Mucosa of descending colon (tissue), 3 donors: ENCODE measurements around the gene FOCAD. TPM values are rescaled to one million over a fixed set of nuclear protein-coding genes. Genes with fewer than 3 reads are reported as not detected.

Experiments used
- ATAC-seq: fragments of 200-7000 bp; cut with Tn5 transposase; one replicate; pipeline ENCODE4 v1.9.1; 2020; ENCODE audit warnings: mild to moderate bottlenecking, moderate library complexity
- DNase-seq, 3 donors: peaks; one replicate each; pipeline ENCODE4 v3.0.0-alpha.2; 2020
- H3K36me3 ChIP-seq: fragments of 200-600 bp; one replicate; pipeline ENCODE4 v1.8.0; 2021; ENCODE audit warnings: low read depth, mild to moderate bottlenecking
- H3K4me1 ChIP-seq: fragments of 200-600 bp; one replicate; pipeline ENCODE4 v1.8.0; 2021; ENCODE audit warnings: low read depth, mild to moderate bottlenecking
- H3K4me3 ChIP-seq: fragments of 200-600 bp; one replicate; pipeline ENCODE4 v1.8.0; 2021; ENCODE audit warnings: mild to moderate bottlenecking
- H3K9me3 ChIP-seq: fragments of 200-600 bp; one replicate; pipeline ENCODE4 v1.8.0; 2021; ENCODE audit warnings: mild to moderate bottlenecking
- intact Hi-C, 2 donors: fragments of 100-400 bp; cut with DNase I in 1 of 2; cut with micrococcal nuclease in 1 of 2; formaldehyde crosslinking; loops; one replicate each; pipeline versions ENCODE4 v1.11.0 to v1.11.1; 2022; cut with DNase I, micrococcal nuclease
- total RNA-seq, 3 donors: library from RNA; stranded (reverse); fragmentation: NEBNext Ultra II Directional in 2 of 3; extraction: Animal tissue kit (Norgen Biotek cat#: 25700) in 2 of 3; gene quantifications; one replicate each; pipeline versions ENCODE4 v1.2.1 to v1.2.4, GENCODE V29; 2021 to 2023
- TF ChIP-seq, protein P1 (sequence below): fragments of 200-600 bp; IDR thresholded peaks from one replicate; pipeline ENCODE4 v1.8.0; 2022; ENCODE audit warnings: antibody characterized with exemption, mild to moderate bottlenecking
- donor health status: DM: no; HTN: no; CAD: no; lungs with moderate emphysema.
- donor health status: DM: no; HTN: no; CAD: no.
- donor health status: DM: no; HTN: yes; CAD: no.

Gene FOCAD
- total RNA-seq, 3 donors from 2014 or later = 26.6 to 30.3 (median 26.9) TPM

DNA sequence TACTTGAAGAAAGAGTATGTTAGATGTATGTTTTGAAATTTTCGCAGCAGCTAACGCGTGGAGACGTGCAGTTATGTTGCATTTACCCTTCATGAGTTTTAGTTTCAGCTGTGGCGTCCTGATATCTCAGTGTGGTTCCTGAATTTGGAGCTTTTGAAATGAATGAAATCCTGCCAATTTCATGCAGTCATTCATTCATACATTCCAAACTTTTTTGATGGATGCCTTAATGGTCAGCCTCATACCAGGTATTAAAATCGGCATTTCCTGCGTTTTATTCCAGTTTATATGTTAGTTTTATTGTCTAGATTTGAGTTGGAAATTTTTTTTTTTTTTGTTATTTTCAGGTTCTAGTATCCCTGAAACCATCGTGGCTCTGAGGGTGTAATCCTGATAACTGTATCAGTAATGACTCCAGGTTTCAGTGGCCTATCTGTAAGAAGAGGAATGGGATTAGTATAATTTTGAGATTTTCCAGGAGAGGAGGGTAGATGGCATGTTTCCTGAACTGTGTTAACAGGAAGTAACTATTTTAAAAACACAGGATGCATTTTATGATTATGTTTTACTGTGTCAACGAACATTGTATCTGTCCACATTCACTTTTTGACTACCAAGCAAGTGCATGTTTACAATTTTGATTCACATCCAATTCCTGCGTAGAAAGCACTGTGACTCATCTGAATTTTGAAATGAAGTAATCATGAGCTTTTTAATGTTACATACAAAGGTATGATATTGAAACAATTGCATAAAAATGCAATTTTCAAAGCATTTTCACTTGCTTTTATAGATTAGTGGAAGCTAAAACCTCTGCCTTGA, 1.0 kb downstream of the FOCAD start:
- intact Hi-C loops = no loop called here
- no peaks in the 10 kb centered on the region for H3K9me3 ChIP-seq
- TF ChIP-seq, protein P1, sequence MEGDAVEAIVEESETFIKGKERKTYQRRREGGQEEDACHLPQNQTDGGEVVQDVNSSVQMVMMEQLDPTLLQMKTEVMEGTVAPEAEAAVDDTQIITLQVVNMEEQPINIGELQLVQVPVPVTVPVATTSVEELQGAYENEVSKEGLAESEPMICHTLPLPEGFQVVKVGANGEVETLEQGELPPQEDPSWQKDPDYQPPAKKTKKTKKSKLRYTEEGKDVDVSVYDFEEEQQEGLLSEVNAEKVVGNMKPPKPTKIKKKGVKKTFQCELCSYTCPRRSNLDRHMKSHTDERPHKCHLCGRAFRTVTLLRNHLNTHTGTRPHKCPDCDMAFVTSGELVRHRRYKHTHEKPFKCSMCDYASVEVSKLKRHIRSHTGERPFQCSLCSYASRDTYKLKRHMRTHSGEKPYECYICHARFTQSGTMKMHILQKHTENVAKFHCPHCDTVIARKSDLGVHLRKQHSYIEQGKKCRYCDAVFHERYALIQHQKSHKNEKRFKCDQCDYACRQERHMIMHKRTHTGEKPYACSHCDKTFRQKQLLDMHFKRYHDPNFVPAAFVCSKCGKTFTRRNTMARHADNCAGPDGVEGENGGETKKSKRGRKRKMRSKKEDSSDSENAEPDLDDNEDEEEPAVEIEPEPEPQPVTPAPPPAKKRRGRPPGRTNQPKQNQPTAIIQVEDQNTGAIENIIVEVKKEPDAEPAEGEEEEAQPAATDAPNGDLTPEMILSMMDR = no peak
- no peaks in the 10 kb centered on the region for H3K36me3 ChIP-seq
- no peak overlapping the region for H3K4me3 ChIP-seq
- DNase-seq (no peak), ATAC-seq (peak; percentile 17)
- H3K4me1 ChIP-seq = peaks cover 13% of the 10 kb centered on the region

- intact Hi-C loops = no loop called here
- H3K4me3 ChIP-seq = no peak overlapping the region
Measured at GRCh38 chr9:20685769-20686168, 1.7 kb downstream of the FOCAD start.

GRCh38 chr9:20689833-20690232, 5.8 kb downstream of the FOCAD start:
- Histone ChIP-seq H3K9me3 (no peaks in the 10 kb centered on the region), H3K4me1 (peaks cover 13% of the 10 kb centered on the region), H3K36me3 (no peaks in the 10 kb centered on the region), H3K4me3 (no peak overlapping the region)
- no peak for DNase-seq
- no peak for ATAC-seq
- TF ChIP-seq, protein P1 = no peak
- intact Hi-C loops = no loop called here

More at GRCh38 chr9:20685769-20686168, 1.7 kb downstream of the FOCAD start:
- DNase-seq (no peak), ATAC-seq (no peak)
- peaks cover 13% of the 10 kb centered on the region for H3K4me1 ChIP-seq
- no peaks in the 10 kb centered on the region for H3K36me3 ChIP-seq
- no peaks in the 10 kb centered on the region for H3K9me3 ChIP-seq
- TF ChIP-seq, protein P1 = no peak

DNA sequence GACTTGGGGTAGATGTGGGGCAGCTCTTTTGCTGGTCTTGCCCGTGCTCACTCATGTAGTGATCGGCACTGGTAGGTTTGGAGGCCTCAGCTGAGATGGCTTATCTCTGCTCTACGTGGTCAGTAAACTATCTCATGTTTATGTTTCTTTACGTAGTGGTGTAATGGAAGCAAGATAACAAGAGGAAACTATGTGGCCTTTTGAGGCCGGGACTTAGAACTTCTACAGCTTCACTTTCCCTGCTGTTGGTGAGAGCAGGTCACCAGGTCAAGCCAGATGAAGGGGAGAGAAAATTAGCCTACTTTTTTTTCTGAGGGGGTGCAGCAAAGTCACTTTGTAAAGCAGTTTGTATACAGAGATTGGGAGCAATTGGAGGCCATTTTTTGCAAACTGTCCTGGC, 8.5 kb downstream of the FOCAD start:
- Histone ChIP-seq H3K4me1 (no peaks in the 10 kb centered on the region), H3K9me3 (no peaks in the 10 kb centered on the region), H3K36me3 (no peaks in the 10 kb centered on the region), H3K4me3 (no peak overlapping the region)
- DNase-seq (no peak), ATAC-seq (no peak)
- TF ChIP-seq, protein P1 = no peak
- intact Hi-C loops = no loop called here

GRCh38 chr9:20693068-20693467, 9.0 kb downstream of the FOCAD start:
- ATAC-seq (no peak), DNase-seq (no peak)
- intact Hi-C loops = no loop called here
- Histone ChIP-seq H3K9me3 (no peaks in the 10 kb centered on the region), H3K4me1 (no peaks in the 10 kb centered on the region), H3K4me3 (no peak overlapping the region), H3K36me3 (no peaks in the 10 kb centered on the region)
- TF ChIP-seq, protein P1 = no peak
